ENCODE results near the gene FBXO8. TPM values are rescaled to one million over a fixed set of nuclear protein-coding genes. Genes with fewer than 3 reads are reported as not detected.
A peak's percentile ranks its signal among the peaks of the same experiment; 100 is the strongest.
"Not testable (repeated sequence)": the region's sequence is repeated elsewhere in the genome, so short reads cannot be mapped to it uniquely, and the experiment has no call there.

Gene FBXO8
- total RNA-seq, 1 donor from 2014 or later, result 18.1 TPM

- H3K9me3 Mint-ChIP-seq, result no peaks in the 10 kb centered on the region
- intact Hi-C loops (cut with micrococcal nuclease), result no loop called here
- DNase-seq (ENCODE audit: low spot score), result no peak
- peaks cover 2% of the 10 kb centered on the region for H3K4me1 Mint-ChIP-seq (ENCODE audit: low read depth)
- H3K36me3 Mint-ChIP-seq (ENCODE audit: low read depth), result peaks cover 24% of the 10 kb centered on the region
- no peak overlapping the region for H3K4me3 Mint-ChIP-seq
- H3K27me3 Mint-ChIP-seq (ENCODE audit: insufficient read depth), result no peaks in the 10 kb centered on the region
- H3K27ac Mint-ChIP-seq, result no peak overlapping the region
These were observed 24.2 kb upstream of the FBXO8 start for GRCh38 chr4:174307694-174308093.

DNA sequence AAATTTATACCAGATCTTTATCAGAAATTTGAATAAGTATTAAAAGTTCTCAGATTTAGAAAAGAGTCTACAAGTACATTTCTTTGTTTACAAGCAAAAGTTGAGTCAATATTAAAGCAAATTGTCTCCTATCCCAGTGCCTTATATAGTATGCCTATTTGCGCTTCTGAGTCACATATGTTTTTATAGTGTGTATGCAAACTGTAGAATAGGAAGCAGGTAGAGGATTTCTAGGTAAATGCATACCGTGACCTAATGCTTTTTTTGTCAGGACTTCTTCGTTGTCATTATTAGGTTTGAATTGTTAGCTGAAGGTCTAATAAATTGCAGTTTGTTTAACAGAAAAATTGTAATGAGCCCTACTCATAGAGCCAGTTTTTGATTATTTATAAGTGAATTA, 22.5 kb upstream of the FBXO8 start:
- no peak for DNase-seq (ENCODE audit: low spot score)
- Mint-ChIP-seq H3K4me3 (no peak overlapping the region), H3K36me3 (ENCODE audit: low read depth) (peaks cover 29% of the 10 kb centered on the region), H3K27ac (no peak overlapping the region), H3K27me3 (ENCODE audit: insufficient read depth) (no peaks in the 10 kb centered on the region), H3K4me1 (ENCODE audit: low read depth) (peaks cover 3% of the 10 kb centered on the region), H3K9me3 (no peaks in the 10 kb centered on the region)
- intact Hi-C loops (cut with micrococcal nuclease), result no loop called here

- Mint-ChIP-seq H3K9me3 (no peaks in the 10 kb centered on the region), H3K27me3 (ENCODE audit: insufficient read depth) (no peaks in the 10 kb centered on the region), H3K4me1 (ENCODE audit: low read depth) (peaks cover 7% of the 10 kb centered on the region), H3K27ac (no peak overlapping the region), H3K36me3 (ENCODE audit: low read depth) (peaks cover 38% of the 10 kb centered on the region), H3K4me3 (no peak overlapping the region)
- no peak for DNase-seq (ENCODE audit: low spot score)
- intact Hi-C loops (cut with micrococcal nuclease), result no loop called here
These were observed 21.2 kb upstream of the FBXO8 start for GRCh38 chr4:174304664-174305063.

- no peak overlapping the region for H3K4me3 Mint-ChIP-seq
- intact Hi-C loops (cut with micrococcal nuclease), result no loop called here
- DNase-seq (ENCODE audit: low spot score), result no peak
- no peaks in the 10 kb centered on the region for H3K27me3 Mint-ChIP-seq (ENCODE audit: insufficient read depth)
- peaks cover 7% of the 10 kb centered on the region for H3K4me1 Mint-ChIP-seq (ENCODE audit: low read depth)
- H3K9me3 Mint-ChIP-seq, result no peaks in the 10 kb centered on the region
- no peak overlapping the region for H3K27ac Mint-ChIP-seq
- H3K36me3 Mint-ChIP-seq (ENCODE audit: low read depth), result peaks cover 34% of the 10 kb centered on the region
These were observed 20.2 kb upstream of the FBXO8 start for GRCh38 chr4:174303687-174304086.

- H3K27me3 Mint-ChIP-seq (ENCODE audit: insufficient read depth); H3K4me3 Mint-ChIP-seq; H3K27ac Mint-ChIP-seq; H3K4me1 Mint-ChIP-seq (ENCODE audit: low read depth); intact Hi-C loops (cut with micrococcal nuclease); DNase-seq (ENCODE audit: low spot score): not testable (repeated sequence)
- H3K9me3 Mint-ChIP-seq, result peaks cover 30% of the 10 kb centered on the region
- peaks cover 33% of the 10 kb centered on the region for H3K36me3 Mint-ChIP-seq (ENCODE audit: low read depth)
These were observed 11.7 kb upstream of the FBXO8 start for GRCh38 chr4:174295142-174295541.

DNA sequence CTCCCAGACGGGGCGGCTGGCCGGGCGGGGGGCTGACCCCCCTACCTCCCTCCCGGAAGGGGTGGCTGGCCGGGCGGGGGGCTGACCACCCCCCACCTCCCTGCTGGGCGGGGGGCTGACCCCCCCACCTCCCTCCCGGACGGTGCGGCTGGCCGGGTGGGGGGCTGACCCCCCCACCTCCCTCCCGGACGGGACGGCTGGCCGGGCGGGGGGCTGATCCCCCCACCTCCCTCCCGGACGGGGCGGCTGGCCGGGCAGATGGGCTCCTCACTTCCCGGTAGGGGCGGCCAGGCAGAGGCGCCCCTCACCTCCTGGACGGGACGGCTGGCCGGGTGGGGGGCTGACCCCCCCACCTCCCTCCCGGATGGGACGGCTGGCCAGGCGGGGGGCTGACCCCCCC, 11.2 kb upstream of the FBXO8 start:
- H3K27me3 Mint-ChIP-seq (ENCODE audit: insufficient read depth); H3K4me1 Mint-ChIP-seq (ENCODE audit: low read depth); H3K4me3 Mint-ChIP-seq; intact Hi-C loops (cut with micrococcal nuclease); DNase-seq (ENCODE audit: low spot score); H3K27ac Mint-ChIP-seq: not testable (repeated sequence)
- Mint-ChIP-seq H3K36me3 (ENCODE audit: low read depth) (peaks cover 28% of the 10 kb centered on the region), H3K9me3 (peaks cover 32% of the 10 kb centered on the region)

- Mint-ChIP-seq H3K27me3 (ENCODE audit: insufficient read depth) (no peaks in the 10 kb centered on the region), H3K27ac (no peak overlapping the region), H3K4me3 (no peak overlapping the region), H3K36me3 (ENCODE audit: low read depth) (peaks cover 27% of the 10 kb centered on the region), H3K4me1 (ENCODE audit: low read depth) (no peaks in the 10 kb centered on the region), H3K9me3 (peaks cover 32% of the 10 kb centered on the region)
- intact Hi-C loops (cut with micrococcal nuclease), result no loop called here
- DNase-seq (ENCODE audit: low spot score), result no peak
These were observed 9.0 kb upstream of the FBXO8 start for GRCh38 chr4:174292473-174292872.

DNA sequence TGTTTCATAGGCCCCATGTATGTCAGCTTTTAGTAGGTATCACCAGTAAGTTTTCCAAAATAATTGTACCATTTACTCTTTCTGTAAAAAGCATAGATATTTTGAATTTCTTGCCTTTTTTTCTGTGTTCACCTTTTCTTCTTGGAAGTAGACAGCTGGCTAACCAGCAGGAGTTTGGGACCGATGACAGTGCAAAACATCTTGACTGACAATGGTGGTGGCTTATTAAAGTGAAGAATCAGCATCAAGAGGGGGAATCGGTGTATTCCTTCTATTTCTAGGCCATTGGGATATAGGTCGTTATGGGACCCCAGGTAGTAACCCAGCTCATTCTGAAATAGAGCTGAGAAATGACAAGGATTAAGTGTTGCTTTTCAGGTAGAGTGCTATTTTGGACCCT, 3.4 kb upstream of the FBXO8 start:
- no peaks in the 10 kb centered on the region for H3K27me3 Mint-ChIP-seq (ENCODE audit: insufficient read depth)
- no peak overlapping the region for H3K27ac Mint-ChIP-seq
- peaks cover 43% of the 10 kb centered on the region for H3K4me1 Mint-ChIP-seq (ENCODE audit: low read depth)
- H3K9me3 Mint-ChIP-seq, result peaks cover 12% of the 10 kb centered on the region
- no peak for DNase-seq (ENCODE audit: low spot score)
- H3K4me3 Mint-ChIP-seq, result no peak overlapping the region
- intact Hi-C loops (cut with micrococcal nuclease), result no loop called here
- peaks cover 15% of the 10 kb centered on the region for H3K36me3 Mint-ChIP-seq (ENCODE audit: low read depth)

GRCh38 chr4:174284487-174284886, 1.0 kb upstream of the FBXO8 start:
- peaks cover 13% of the 10 kb centered on the region for H3K36me3 Mint-ChIP-seq (ENCODE audit: low read depth)
- peak overlapping the region; percentile 92 for H3K27ac Mint-ChIP-seq

GRCh38 chr4:174282836-174283506, 496 bp downstream of the FBXO8 start:
- Mint-ChIP-seq H3K4me1 (ENCODE audit: low read depth) (peaks cover 73% of the 10 kb centered on the region), H3K27me3 (ENCODE audit: insufficient read depth) (no peaks in the 10 kb centered on the region), H3K36me3 (ENCODE audit: low read depth) (peaks cover 17% of the 10 kb centered on the region), H3K9me3 (no peaks in the 10 kb centered on the region), H3K4me3 (peak overlapping the region; percentile 100), H3K27ac (peak overlapping the region; percentile 99)
- intact Hi-C loops (cut with micrococcal nuclease), result loop anchor here (1.0 to 5.0 kb wide), 10 partner anchors 36 to 1909 kb away; partner anchors contain the start of genes GALNT7, HPGD and SAP30
- DNase-seq (ENCODE audit: low spot score), result peak; percentile 79

More at GRCh38 chr4:174284487-174284886, 1.0 kb upstream of the FBXO8 start:
- H3K4me3 Mint-ChIP-seq, result peak overlapping the region; percentile 100
- H3K27me3 Mint-ChIP-seq (ENCODE audit: insufficient read depth), result no peaks in the 10 kb centered on the region
- H3K9me3 Mint-ChIP-seq, result no peaks in the 10 kb centered on the region
- no peak for DNase-seq (ENCODE audit: low spot score)
- intact Hi-C loops (cut with micrococcal nuclease), result loop anchor here (5.0 kb wide), 5 partner anchors 348 to 1908 kb away; partner anchors contain the start of genes GALNT7 and SAP30
- H3K4me1 Mint-ChIP-seq (ENCODE audit: low read depth), result peaks cover 67% of the 10 kb centered on the region

DNA sequence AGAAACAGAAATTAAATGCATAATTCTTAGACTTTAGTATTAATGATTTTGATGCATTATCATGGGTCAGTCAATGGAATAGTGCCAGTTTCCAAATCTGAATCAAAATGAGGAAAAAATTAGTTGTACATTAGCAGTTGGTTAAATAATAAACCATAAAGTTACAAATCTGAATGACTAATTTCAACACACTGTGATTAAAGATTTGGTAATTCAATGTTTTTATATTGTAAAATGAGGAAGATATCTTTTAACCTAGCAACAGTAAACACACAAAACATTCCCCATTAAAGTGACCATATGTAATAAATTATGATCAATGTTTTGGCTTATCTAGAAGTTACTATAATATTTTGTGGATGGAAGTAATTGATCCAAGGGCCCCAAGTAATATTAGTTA, 1.6 kb downstream of the FBXO8 start:
- no peak for DNase-seq (ENCODE audit: low spot score)
- intact Hi-C loops (cut with micrococcal nuclease), result loop anchor here (2.0 to 5.0 kb wide), 9 partner anchors 37 to 1910 kb away; partner anchors contain the start of genes GALNT7, HPGD and SAP30
- no peak overlapping the region for H3K27ac Mint-ChIP-seq
- H3K36me3 Mint-ChIP-seq (ENCODE audit: low read depth), result peaks cover 15% of the 10 kb centered on the region
- no peaks in the 10 kb centered on the region for H3K9me3 Mint-ChIP-seq
- no peaks in the 10 kb centered on the region for H3K27me3 Mint-ChIP-seq (ENCODE audit: insufficient read depth)
- H3K4me3 Mint-ChIP-seq, result peak overlapping the region; percentile 100
- H3K4me1 Mint-ChIP-seq (ENCODE audit: low read depth), result peaks cover 70% of the 10 kb centered on the region

DNA sequence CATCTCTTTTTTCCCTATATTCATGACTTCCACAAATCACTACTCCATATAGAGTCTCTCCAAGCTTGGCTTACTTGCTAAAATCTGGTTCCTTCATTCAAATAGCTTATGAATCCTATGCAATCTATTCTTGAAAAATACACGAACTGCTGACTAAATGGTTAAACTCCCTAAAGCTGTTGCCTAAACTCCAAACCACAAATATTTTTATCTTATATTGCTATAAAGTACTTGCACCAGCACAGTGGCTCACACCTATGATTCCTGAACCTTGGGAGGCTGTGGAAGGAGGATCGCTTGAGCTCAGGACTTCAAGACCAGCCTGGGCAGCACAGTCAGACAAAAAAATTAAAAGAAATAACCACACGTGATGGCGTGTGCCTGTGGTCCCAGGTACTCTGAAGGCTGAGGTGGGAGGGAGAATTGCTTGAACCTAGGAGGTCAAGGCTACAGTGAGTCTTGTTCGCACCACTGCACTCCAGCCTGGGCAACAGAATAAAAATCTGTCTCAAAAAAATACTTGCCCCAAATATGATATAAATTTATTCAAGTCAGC, 2.2 kb downstream of the FBXO8 start:
- Mint-ChIP-seq H3K36me3 (ENCODE audit: low read depth) (peaks cover 15% of the 10 kb centered on the region), H3K9me3 (no peaks in the 10 kb centered on the region), H3K4me3 (no peak overlapping the region), H3K4me1 (ENCODE audit: low read depth) (peaks cover 64% of the 10 kb centered on the region), H3K27me3 (ENCODE audit: insufficient read depth) (no peaks in the 10 kb centered on the region), H3K27ac (no peak overlapping the region)
- intact Hi-C loops (cut with micrococcal nuclease), result loop anchor here (5.0 kb wide), 5 partner anchors 351 to 1911 kb away; partner anchors contain the start of genes GALNT7 and SAP30
- DNase-seq (ENCODE audit: low spot score), result no peak

DNA sequence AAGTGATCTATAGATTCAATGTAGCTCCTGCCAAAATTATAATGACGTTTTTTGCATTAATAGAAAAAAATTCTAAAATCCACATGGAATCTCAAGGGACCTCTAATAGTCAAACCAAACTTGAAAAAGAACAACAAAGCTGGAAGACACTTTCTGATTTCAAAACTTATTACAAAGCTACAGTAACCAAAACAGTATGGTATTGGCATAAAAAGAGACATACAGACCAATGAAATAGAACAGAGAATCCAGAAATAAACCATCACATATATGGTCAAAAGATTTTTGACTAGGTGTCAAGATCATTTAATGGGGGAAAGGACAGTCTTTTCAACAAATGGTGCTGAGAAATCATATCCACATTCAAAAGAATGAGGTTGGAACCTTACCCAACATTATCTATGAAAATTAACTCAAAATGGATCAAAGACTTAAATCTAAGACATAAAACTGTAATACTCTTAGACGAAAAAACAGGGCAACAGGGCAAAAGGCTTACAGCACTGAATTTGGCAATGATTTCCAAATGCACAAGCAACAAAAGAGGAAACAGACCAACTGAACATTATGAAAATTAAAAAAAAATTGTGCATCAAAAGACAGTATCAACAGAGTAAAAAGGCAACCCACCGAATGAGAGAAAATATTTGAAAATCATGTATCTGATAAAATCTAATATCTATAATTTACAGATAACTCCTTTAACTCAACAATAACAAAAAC, 3.9 kb downstream of the FBXO8 start:
- Mint-ChIP-seq H3K9me3 (no peaks in the 10 kb centered on the region), H3K4me3 (no peak overlapping the region), H3K27ac (no peak overlapping the region), H3K4me1 (ENCODE audit: low read depth) (peaks cover 59% of the 10 kb centered on the region), H3K36me3 (ENCODE audit: low read depth) (peaks cover 15% of the 10 kb centered on the region), H3K27me3 (ENCODE audit: insufficient read depth) (no peaks in the 10 kb centered on the region)
- intact Hi-C loops (cut with micrococcal nuclease), result loop anchor here (5.0 kb wide), 5 partner anchors 353 to 1913 kb away; partner anchors contain the start of genes GALNT7 and SAP30
- DNase-seq (ENCODE audit: low spot score), result no peak
